H9 (cell line): ENCODE data around the gene SLC15A3. TPM values are rescaled to one million over a fixed set of nuclear protein-coding genes. Genes with fewer than 3 reads are reported as not detected.

ENCODE experiments used
- DNase-seq: peaks from one replicate; pipeline ENCODE4 v3.0.0-alpha.2; 2017
- H2AFZ ChIP-seq: one replicate; pipeline ENCODE4 v1.6.1; 2013; ENCODE audit warnings: mild to moderate bottlenecking, low read length, control low read depth, moderate library complexity
- H2AK5ac ChIP-seq: 2 replicates; pipeline ENCODE4 v1.6.1; 2013; ENCODE audit warnings: low read length, control low read depth, mixed read lengths; ENCODE audit not compliant: insufficient read length
- H2BK120ac ChIP-seq: one replicate; pipeline ENCODE4 v1.6.1; 2013; ENCODE audit warnings: low read depth, mild to moderate bottlenecking, low read length, control low read depth, inconsistent platforms; ENCODE audit not compliant: poor library complexity, severe bottlenecking
- H2BK12ac ChIP-seq: 2 replicates; pipeline ENCODE4 v1.6.1; 2013; ENCODE audit warnings: low read length, control low read depth, mixed read lengths, low read depth; ENCODE audit not compliant: insufficient read length
- H2BK15ac ChIP-seq: 2 replicates; pipeline ENCODE4 v1.6.1; 2013; ENCODE audit warnings: low read depth, low read length, control low read depth
- H2BK20ac ChIP-seq: one replicate; pipeline ENCODE4 v1.6.1; 2013; ENCODE audit warnings: low read depth, mild to moderate bottlenecking, low read length, control low read depth, inconsistent platforms; ENCODE audit not compliant: poor library complexity, severe bottlenecking
- H2BK5ac ChIP-seq: 2 replicates; pipeline ENCODE4 v1.6.1; 2013; ENCODE audit warnings: low read length, control low read depth, mixed read lengths; ENCODE audit not compliant: insufficient read length
- H3K14ac ChIP-seq: 2 replicates; pipeline ENCODE4 v1.6.1; 2013; ENCODE audit warnings: low read length, control low read depth; ENCODE audit not compliant: insufficient read depth
- H3K18ac ChIP-seq: 2 replicates; pipeline ENCODE4 v1.6.1; 2013; ENCODE audit warnings: low read depth, mild to moderate bottlenecking, mixed read lengths, low read length, control low read depth; ENCODE audit not compliant: insufficient read length
- H3K23ac ChIP-seq: 2 replicates; pipeline ENCODE4 v1.6.1; 2013; ENCODE audit warnings: low read length, control low read depth, mixed read lengths, low read depth; ENCODE audit not compliant: insufficient read length
- H3K23me2 ChIP-seq: 2 replicates; pipeline ENCODE4 v1.6.1; 2013; ENCODE audit warnings: low read depth, mild to moderate bottlenecking, mixed read lengths, low read length, control low read depth; ENCODE audit not compliant: insufficient read length, poor library complexity, severe bottlenecking
- H3K27ac ChIP-seq: 2 replicates; pipeline ENCODE4 v1.5.1; 2013; ENCODE audit warnings: low read length, control low read depth, mixed read lengths, low read depth; ENCODE audit not compliant: insufficient read length
- H3K27me3 ChIP-seq: 2 replicates; pipeline ENCODE4 v1.6.1; 2013; ENCODE audit warnings: low read length, control low read depth, inconsistent platforms; ENCODE audit not compliant: insufficient read depth
- H3K4ac ChIP-seq: 2 replicates; pipeline ENCODE4 v1.6.1; 2013; ENCODE audit warnings: low read depth, mild to moderate bottlenecking, control low read depth, inconsistent platforms, low read length, moderate library complexity
- H3K4me1 ChIP-seq: 2 replicates; pipeline ENCODE4 v1.6.1; 2013; ENCODE audit warnings: low read length, control low read depth, inconsistent platforms; ENCODE audit not compliant: insufficient read depth
- H3K4me2 ChIP-seq: 2 replicates; pipeline ENCODE4 v1.6.1; 2013; ENCODE audit warnings: low read length, control low read depth, mixed read lengths; ENCODE audit not compliant: insufficient read length, insufficient read depth
- H3K56ac ChIP-seq: 2 replicates; pipeline ENCODE4 v1.6.1; 2013; ENCODE audit warnings: low read depth, mild to moderate bottlenecking, mixed read lengths, low read length, control low read depth; ENCODE audit not compliant: insufficient read length
- H3K79me1 ChIP-seq: 2 replicates; pipeline ENCODE4 v1.6.1; 2013; ENCODE audit warnings: low read depth, mild to moderate bottlenecking, moderate library complexity, low read length, control low read depth, inconsistent platforms; ENCODE audit not compliant: insufficient read depth, poor library complexity, severe bottlenecking
- H3K79me2 ChIP-seq: 2 replicates; pipeline ENCODE4 v1.6.1; 2013; ENCODE audit warnings: low read length, control low read depth, inconsistent platforms; ENCODE audit not compliant: insufficient read depth
- H3K9ac ChIP-seq: 2 replicates; pipeline ENCODE4 v1.6.1; 2013; ENCODE audit warnings: low read length, control low read depth, mixed read lengths; ENCODE audit not compliant: insufficient read length; ENCODE audit errors: extremely low read depth
- H3K9me3 ChIP-seq: one replicate; pipeline ENCODE4 v1.6.1; 2013; ENCODE audit warnings: low read depth, low read length, inconsistent platforms; ENCODE audit not compliant: control insufficient read depth
- H3T11ph ChIP-seq: one replicate; pipeline ENCODE4 v1.6.1; 2013; ENCODE audit warnings: mild to moderate bottlenecking, low read length, control low read depth, inconsistent platforms
- H4K20me1 ChIP-seq: one replicate; pipeline ENCODE4 v1.6.1; 2013; ENCODE audit not compliant: control insufficient read depth, insufficient read length, insufficient read depth
- H4K5ac ChIP-seq: 2 replicates; pipeline ENCODE4 v1.6.1; 2013; ENCODE audit warnings: low read depth, mild to moderate bottlenecking, mixed read lengths, low read length, control low read depth; ENCODE audit not compliant: insufficient read length
- H4K8ac ChIP-seq: replicated peaks from 2 replicates; pipeline ENCODE4 v1.6.1; 2013; ENCODE audit warnings: low read length, control low read depth, mixed read lengths, low read depth; ENCODE audit not compliant: insufficient read length
- H4K91ac ChIP-seq: 2 replicates; pipeline ENCODE4 v1.6.1; 2013; ENCODE audit warnings: low read depth, mild to moderate bottlenecking, moderate library complexity, mixed read lengths, low read length, control low read depth; ENCODE audit not compliant: insufficient read length
- H3K27ac Mint-ChIP-seq, 3 experiments: 2 replicates in 2 of 3; 3 replicates in 1 of 3; pipeline ENCODE4 v1.8.0; 2020 to 2021; ENCODE audit warnings: mixed read lengths in 3 of 3, mild to moderate bottlenecking in 1 of 3, moderate library complexity in 1 of 3
- H3K27me3 Mint-ChIP-seq: 2 replicates; pipeline ENCODE4 v1.8.0; 2021; ENCODE audit warnings: low read depth, mild to moderate bottlenecking, moderate library complexity, mixed read lengths
- H3K36me3 Mint-ChIP-seq, 3 experiments: 2 replicates in 2 of 3; 3 replicates in 1 of 3; pipeline ENCODE4 v1.8.0; 2020 to 2021; ENCODE audit warnings: low read depth in 3 of 3, mixed read lengths in 3 of 3; ENCODE audit not compliant: insufficient read depth in 1 of 3
- H3K4me1 Mint-ChIP-seq, 2 experiments: 2 replicates each; pipeline ENCODE4 v1.8.0; 2020; ENCODE audit warnings: mixed read lengths in 2 of 2
- H3K4me3 Mint-ChIP-seq, 2 experiments: 2 replicates in 1 of 2; 3 replicates in 1 of 2; pipeline ENCODE4 v1.8.0; 2020 to 2021; ENCODE audit warnings: mild to moderate bottlenecking in 2 of 2, mixed read lengths in 2 of 2, moderate library complexity in 1 of 2
- H3K9me3 Mint-ChIP-seq, 2 experiments: 2 replicates in 1 of 2; 3 replicates in 1 of 2; pipeline ENCODE4 v1.8.0; 2020; ENCODE audit warnings: mild to moderate bottlenecking in 2 of 2, mixed read lengths in 2 of 2, moderate library complexity in 1 of 2
- WGBS: extraction: QIAGEN DNeasy Blood & Tissue Kit; methylation state at CpG from one replicate; pipeline ENCODE4 v1.1.7; 2013; ENCODE audit warnings: missing lambda C conversion rate, low lambda C conversion rate, mixed read lengths; ENCODE audit not compliant: insufficient read length; ENCODE audit errors: extremely low coverage; 5-methylcytosine and 5-hydroxymethylcytosine counted together
- total RNA-seq: library from RNA; stranded (reverse); gene quantifications from 2 replicates; pipeline ENCODE4 v1.2.1, GENCODE V29; 2021
- TF ChIP-seq, protein P1 (sequence below): fragments of 200-600 bp; sonication (generic); conservative IDR thresholded peaks from 3 replicates; pipeline ENCODE4 v1.8.0; 2021; ENCODE audit warnings: antibody characterized with exemption, mild to moderate bottlenecking

The SLC15A3 gene
- total RNA-seq, 1 experiment from 2014 or later = 7.0 TPM

DNA sequence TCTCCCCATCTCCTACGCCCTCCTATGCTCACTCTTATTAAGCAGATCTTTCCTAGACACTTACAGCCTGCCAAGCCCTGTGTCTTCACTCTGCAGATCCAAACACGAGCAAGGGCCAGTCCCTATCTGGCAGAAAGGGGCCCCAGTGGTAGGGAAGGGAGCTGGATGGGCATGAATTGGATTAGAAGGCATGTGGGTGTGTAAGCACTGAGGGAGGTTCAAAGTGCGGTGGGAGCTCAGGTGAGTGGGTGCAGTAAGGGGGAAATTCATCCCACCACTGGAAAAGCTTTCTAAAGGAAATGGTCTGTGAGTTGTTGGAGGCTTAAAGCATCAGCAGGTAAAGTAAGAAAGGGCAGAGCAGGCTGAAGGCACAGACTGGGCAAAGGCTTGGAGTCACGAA lies 22.2 kb downstream of the SLC15A3 start:
- H3K4me1 ChIP-seq = peaks cover 2% of the 10 kb centered on the region; the same call in 1 of the 2 replicates
- H2AK5ac ChIP-seq = no peak overlapping the region
- Mint-ChIP-seq H3K4me3 (no peak overlapping the region), H3K27me3 (peaks cover 4% of the 10 kb centered on the region), H3K9me3 (no peaks in the 10 kb centered on the region), H3K27ac (no peak overlapping the region; a peak in 1 of 7 replicates), H3K36me3 (peaks cover 35 to 63% (median 54%) of the 10 kb centered on the region in 3 experiments; a peak in 6 of 7 replicates), H3K4me1 (peaks cover 21 to 28% of the 10 kb centered on the region in 2 experiments)
- H3K4me2 ChIP-seq = no peak overlapping the region
- DNase-seq = no peak
- H3K9me3 ChIP-seq = no peaks in the 10 kb centered on the region
- TF ChIP-seq, protein P1, sequence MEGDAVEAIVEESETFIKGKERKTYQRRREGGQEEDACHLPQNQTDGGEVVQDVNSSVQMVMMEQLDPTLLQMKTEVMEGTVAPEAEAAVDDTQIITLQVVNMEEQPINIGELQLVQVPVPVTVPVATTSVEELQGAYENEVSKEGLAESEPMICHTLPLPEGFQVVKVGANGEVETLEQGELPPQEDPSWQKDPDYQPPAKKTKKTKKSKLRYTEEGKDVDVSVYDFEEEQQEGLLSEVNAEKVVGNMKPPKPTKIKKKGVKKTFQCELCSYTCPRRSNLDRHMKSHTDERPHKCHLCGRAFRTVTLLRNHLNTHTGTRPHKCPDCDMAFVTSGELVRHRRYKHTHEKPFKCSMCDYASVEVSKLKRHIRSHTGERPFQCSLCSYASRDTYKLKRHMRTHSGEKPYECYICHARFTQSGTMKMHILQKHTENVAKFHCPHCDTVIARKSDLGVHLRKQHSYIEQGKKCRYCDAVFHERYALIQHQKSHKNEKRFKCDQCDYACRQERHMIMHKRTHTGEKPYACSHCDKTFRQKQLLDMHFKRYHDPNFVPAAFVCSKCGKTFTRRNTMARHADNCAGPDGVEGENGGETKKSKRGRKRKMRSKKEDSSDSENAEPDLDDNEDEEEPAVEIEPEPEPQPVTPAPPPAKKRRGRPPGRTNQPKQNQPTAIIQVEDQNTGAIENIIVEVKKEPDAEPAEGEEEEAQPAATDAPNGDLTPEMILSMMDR = no peak
- H2AFZ ChIP-seq = no peak overlapping the region
- H3K79me2 ChIP-seq = no peaks in the 10 kb centered on the region
- H3K27ac ChIP-seq = no peak overlapping the region
- no peak overlapping the region for H4K5ac ChIP-seq
- no peak overlapping the region for H2BK12ac ChIP-seq
- H4K91ac ChIP-seq = no peak overlapping the region
- no peak overlapping the region for H3K14ac ChIP-seq
- no CpG with 5 or more reads among the region's 4 CpGs for WGBS
- H3K18ac ChIP-seq = no peak overlapping the region
- no peak overlapping the region for H2BK120ac ChIP-seq
- no peak overlapping the region for H3K23ac ChIP-seq
- no peak overlapping the region for H3K9ac ChIP-seq
- H3K79me1 ChIP-seq = no peaks in the 10 kb centered on the region
- H2BK5ac ChIP-seq = no peak overlapping the region
- no peak overlapping the region for H4K8ac ChIP-seq
- H2BK15ac ChIP-seq = no peak overlapping the region
- H3K27me3 ChIP-seq = no peaks in the 10 kb centered on the region
- no peaks in the 10 kb centered on the region for H4K20me1 ChIP-seq
- no peak overlapping the region for H3K56ac ChIP-seq
- peaks cover 8% of the 10 kb centered on the region for H3K23me2 ChIP-seq
- no peak overlapping the region for H3T11ph ChIP-seq
- H3K4ac ChIP-seq = no peak overlapping the region
- H2BK20ac ChIP-seq = no peak overlapping the region
